A549 (cell line): Measurements from ENCODE around the gene PPP1R9B. TPM values are rescaled to one million over a fixed set of nuclear protein-coding genes. Genes with fewer than 3 reads are reported as not detected.

Experiments
- ATAC-seq, 2 experiments: fragments of 200-7000 bp in 1 of 2; fragments of >200 bp in 1 of 2; cut with Nextera tagmentation in 1 of 2; cut with Tn5 transposase in 1 of 2; 3 replicates each; pipeline versions ENCODE4 v1.8.0 to v1.9.1; 2018 to 2020; ENCODE audit warnings: mild to moderate bottlenecking in 1 of 2, moderate library complexity in 1 of 2
- CTCF ChIA-PET: fragments of 300-600 bp; sonication (Branson Sonifier 250); formaldehyde crosslinking; extraction: SDS; loops from one replicate; lab custom pipeline; 2021; ENCODE audit warnings: antibody characterized with exemption, inconsistent platforms; lab: Yijun Ruan, JAX
- POLR2A ChIA-PET: fragments of 350-600 bp; formaldehyde crosslinking; extraction: SDS; loops from one replicate; lab custom pipeline; 2021; ENCODE audit warnings: antibody characterized with exemption, inconsistent platforms; lab: Yijun Ruan, JAX
- DNase-seq, 2 experiments: peaks; one replicate each; pipeline versions ENCODE4 v3.0.0 to v3.0.0-alpha.2; 2011 to 2016; ENCODE audit warnings: low read depth in 1 of 2, low spot score in 1 of 2
- FAIRE-seq: peaks from 2 replicates; lab custom pipeline; 2011; peaks lifted over from hg19 to GRCh38; lab: Jason Lieb, UNC
- H3K27ac ChIP-seq, 2 experiments: fragments of >200 bp; sonication (Bioruptor Twin); formaldehyde crosslinking; 3 replicates each; pipeline ENCODE4 v1.5.1; 2016 to 2017
- H3K4me1 ChIP-seq: fragments of >200 bp; sonication (Bioruptor Twin); formaldehyde crosslinking; 3 replicates; pipeline ENCODE4 v1.6.1; 2016
- H3K4me2 ChIP-seq: fragments of >200 bp; sonication (Bioruptor Twin); formaldehyde crosslinking; 3 replicates; pipeline ENCODE4 v1.6.1; 2016
- H3K4me3 ChIP-seq: fragments of >200 bp; sonication (Bioruptor Twin); formaldehyde crosslinking; 3 replicates; pipeline ENCODE4 v1.5.1; 2016
- H3K9me3 ChIP-seq: fragments of >200 bp; sonication (Bioruptor Twin); formaldehyde crosslinking; 3 replicates; pipeline ENCODE4 v1.6.1; 2016
- ATOH8 ChIP-seq: fragments of 250-450 bp; sonication (Bioruptor Pico); IDR thresholded peaks from 2 replicates; pipeline ENCODE4 v1.5.0; 2020; ENCODE audit warnings: low read depth, mild to moderate bottlenecking, moderate library complexity
- BCL3 ChIP-seq: fragments of >200 bp; sonication (Bioruptor Twin); formaldehyde crosslinking; IDR thresholded peaks from 3 replicates; pipeline ENCODE4 v1.6.1; 2016
- CBX8 ChIP-seq: fragments of 200-600 bp; sonication (generic); IDR thresholded peaks from 2 replicates; pipeline ENCODE4 v1.6.1; 2016
- CEBPB ChIP-seq, 2 experiments: fragments of >200 bp in 1 of 2; sonication (Bioruptor Twin) in 1 of 2; formaldehyde crosslinking in 1 of 2; IDR thresholded peaks; 2 replicates each; pipeline ENCODE4 v1.6.1; 2012 to 2016
- CHD2 ChIP-seq: fragments of 150-350 bp; IDR thresholded peaks from 2 replicates; pipeline ENCODE4 v1.6.1; 2014; ENCODE audit warnings: low read length; ENCODE audit not compliant: partially characterized antibody
- CHD4 ChIP-seq: fragments of 200-600 bp; sonication (generic); IDR thresholded peaks from 2 replicates; pipeline ENCODE4 v1.6.1; 2016; ENCODE audit warnings: antibody characterized with exemption, mild to moderate bottlenecking, borderline replicate concordance
- ELK1 ChIP-seq: fragments of 150-350 bp; IDR thresholded peaks from 2 replicates; pipeline ENCODE4 v1.6.1; 2014; ENCODE audit warnings: low read depth, mild to moderate bottlenecking, low read length
- ESRRA ChIP-seq: fragments of 150-350 bp; IDR thresholded peaks from 2 replicates; pipeline ENCODE4 v1.6.1; 2014; ENCODE audit warnings: mild to moderate bottlenecking, low read length, borderline replicate concordance
- FOSL2 ChIP-seq, 2 experiments: fragments of 450-650 bp in 1 of 2; fragments of >200 bp in 1 of 2; sonication (Bioruptor Twin) in 1 of 2; formaldehyde crosslinking; IDR thresholded peaks; 2 replicates each; pipeline versions ENCODE4 v1.5.0 to v1.6.1; 2016 to 2020; ENCODE audit warnings: mild to moderate bottlenecking in 1 of 2, moderate library complexity in 1 of 2
- FOXS1 ChIP-seq: fragments of 250-450 bp; sonication (Bioruptor Pico); IDR thresholded peaks from 2 replicates; pipeline ENCODE4 v1.5.0; 2020; ENCODE audit warnings: mild to moderate bottlenecking, moderate library complexity
- GATA3 ChIP-seq: IDR thresholded peaks from 2 replicates; pipeline ENCODE4 v1.6.1; 2012; ENCODE audit warnings: borderline replicate concordance
- HDAC2 ChIP-seq: fragments of 200-600 bp; sonication (generic); IDR thresholded peaks from 2 replicates; pipeline ENCODE4 v1.6.1; 2016
- HES2 ChIP-seq: fragments of >200 bp; sonication (Bioruptor Twin); formaldehyde crosslinking; IDR thresholded peaks from 2 replicates; pipeline ENCODE4 v1.6.1; 2016
- HOXB5 ChIP-seq: fragments of 250-450 bp; sonication (Bioruptor Pico); IDR thresholded peaks from 2 replicates; pipeline ENCODE4 v1.5.0; 2020; ENCODE audit warnings: mild to moderate bottlenecking, moderate library complexity
- JUN ChIP-seq, 2 experiments: fragments of >200 bp; sonication (Bioruptor Twin); formaldehyde crosslinking; IDR thresholded peaks; 2 replicates in 1 of 2; 3 replicates in 1 of 2; pipeline ENCODE4 v1.6.1; 2016 to 2017
- JUNB ChIP-seq: fragments of >200 bp; sonication (Bioruptor Twin); formaldehyde crosslinking; IDR thresholded peaks from 2 replicates; pipeline ENCODE4 v1.6.1; 2016
- KDM5A ChIP-seq: fragments of 200-600 bp; sonication (generic); IDR thresholded peaks from 2 replicates; pipeline ENCODE4 v1.6.1; 2016; ENCODE audit warnings: antibody characterized with exemption, mild to moderate bottlenecking
- MAZ ChIP-seq: fragments of 150-350 bp; IDR thresholded peaks from 2 replicates; pipeline ENCODE4 v1.6.1; 2014; ENCODE audit warnings: antibody characterized with exemption, low read depth, low read length, borderline replicate concordance
- PBX3 ChIP-seq: IDR thresholded peaks from 2 replicates; pipeline ENCODE4 v1.6.1; 2012
- POLR2AphosphoS2 ChIP-seq: conservative IDR thresholded peaks from 2 replicates; pipeline ENCODE4 v1.6.1; 2012; ENCODE audit warnings: low read length, improper control_type of control experiment, inconsistent platforms
- REST ChIP-seq: fragments of 200-600 bp; sonication (generic); IDR thresholded peaks from 2 replicates; pipeline ENCODE4 v1.6.1; 2016; ENCODE audit warnings: antibody characterized with exemption, mild to moderate bottlenecking, moderate library complexity
- RFX5 ChIP-seq: fragments of 450-650 bp; IDR thresholded peaks from 2 replicates; pipeline ENCODE4 v1.7.1; 2014; ENCODE audit warnings: antibody characterized with exemption, mild to moderate bottlenecking, moderate library complexity
- SMC3 ChIP-seq: fragments of >200 bp; sonication (Bioruptor Twin); formaldehyde crosslinking; IDR thresholded peaks from 3 replicates; pipeline ENCODE4 v1.6.1; 2018; ENCODE audit warnings: inconsistent platforms
- SREBF2 ChIP-seq: fragments of 450-650 bp; IDR thresholded peaks from 2 replicates; pipeline ENCODE4 v1.6.1; 2014; ENCODE audit warnings: mild to moderate bottlenecking, moderate library complexity
- TP53 ChIP-seq: fragments of 250-450 bp; sonication (Bioruptor Pico); IDR thresholded peaks from 2 replicates; pipeline ENCODE4 v1.5.0; 2021; ENCODE audit warnings: mild to moderate bottlenecking, moderate library complexity
- WGBS: methylation state at CpG from one replicate; pipeline ENCODE4 v1.1.6; 2017; ENCODE audit errors: missing lambda C conversion rate; 5-methylcytosine and 5-hydroxymethylcytosine counted together
- polyA plus RNA-seq, 4 experiments: library from polyadenylated mRNA; depleted of rRNA in 3 of 4; stranded (reverse); fragments of >200 nt; fragmentation: RNase III in 1 of 4; extraction: RNeasy Plus Mini Kit Qiagen cat#74134 plus additional on column Dnase treatment in 1 of 4; gene quantifications; 2 replicates in 3 of 4; 3 replicates in 1 of 4; pipeline ENCODE4 v1.2.3, GENCODE V29; 2011 to 2017

PPP1R9B gene
- polyA plus RNA-seq, 2 of the 4 experiments (the other 2 are of a cell fraction) = 22.0 to 40.6 TPM

- DNase-seq (no peak), ATAC-seq (no peak), FAIRE-seq (no peak)
- ChIA-PET POLR2A (no interaction called here), CTCF (interaction anchor here (1.1 to 22.0 kb wide), 6 partner anchors 10 to 106 kb away, joined by 3 to 817 read pairs (median 10); partner anchors contain the start of genes COL1A1, SGCA and TMEM92)
- 90% methylated on average over 8 of the region's 8 CpGs for WGBS
- no peak overlapping the region for H3K27ac ChIP-seq
- H3K4me3 ChIP-seq = no peak overlapping the region
- no peaks in the 10 kb centered on the region for H3K4me1 ChIP-seq
- no peaks in the 10 kb centered on the region for H3K9me3 ChIP-seq
- no peak overlapping the region for H3K4me2 ChIP-seq
- no peak for TF ChIP-seq ESRRA
- TF ChIP-seq FOSL2 (IDR thresholded peaks at IDR 0.05) = no peak
- no peak for TF ChIP-seq FOSL2 (CRISPR knock-in tag; IDR thresholded peaks at IDR 0.05)
- no peak for TF ChIP-seq SREBF2
- TF ChIP-seq REST = no peak
- TF ChIP-seq TP53 (CRISPR knock-in tag) = no peak
- no peak for TF ChIP-seq SMC3
- no peak for TF ChIP-seq RFX5
- no peak for TF ChIP-seq HDAC2
- no peak for TF ChIP-seq JUN (IDR thresholded peaks at IDR 0.05)
- TF ChIP-seq ATOH8 (CRISPR knock-in tag) = no peak
- no peak for TF ChIP-seq FOXS1
- TF ChIP-seq ELK1 = no peak
- TF ChIP-seq CHD2 = no peak
- no peak for TF ChIP-seq CEBPB (IDR thresholded peaks at IDR 0.05)
- no peak for TF ChIP-seq CHD4
- no peak for TF ChIP-seq GATA3
- no peak for TF ChIP-seq MAZ
- no peak for TF ChIP-seq HES2
- TF ChIP-seq HOXB5 (CRISPR knock-in tag) = no peak
- TF ChIP-seq, all 56 proteins: peak for 0
Measured at GRCh38 chr17:50190603-50191358, 40.3 kb upstream of the PPP1R9B start.

GRCh38 chr17:50190293-50190602 lies 39.8 kb upstream of the PPP1R9B start:
- Histone ChIP-seq H3K4me3 (no peak overlapping the region), H3K27ac (no peak overlapping the region), H3K9me3 (no peaks in the 10 kb centered on the region), H3K4me1 (no peaks in the 10 kb centered on the region), H3K4me2 (no peak overlapping the region)
- 89% methylated on average over 8 of the region's 8 CpGs for WGBS
- FAIRE-seq = no peak
- ChIA-PET POLR2A (no interaction called here), CTCF (interaction anchor here (1.8 to 22.0 kb wide), 4 partner anchors 10 to 107 kb away, joined by 7 to 817 read pairs (median 14); partner anchors contain the start of genes COL1A1 and SGCA)
- no peak for DNase-seq
- no peak for ATAC-seq
- TF ChIP-seq BCL3 (no peak), PBX3 (no peak), TP53 (CRISPR knock-in tag) (no peak), SMC3 (no peak), POLR2AphosphoS2 (no peak), REST (no peak), GATA3 (no peak), KDM5A (no peak), JUNB (no peak), CBX8 (no peak), HOXB5 (CRISPR knock-in tag) (no peak)
